Measurements from ENCODE around the gene XRN2. TPM values are rescaled to one million over a fixed set of nuclear protein-coding genes. Genes with fewer than 3 reads are reported as not detected.
"Not testable (repeated sequence)": the region's sequence is repeated elsewhere in the genome, so short reads cannot be mapped to it uniquely, and the experiment has no call there.

The XRN2 gene
- total RNA-seq, 3 donors from 2014 or later: 35.3 to 47.7 (median 43.2) TPM

- no peak for ATAC-seq
- H3K36me3 ChIP-seq (ENCODE audit: low read depth): no peaks in the 10 kb centered on the region
- H3K4me1 ChIP-seq (ENCODE audit: low read depth): no peaks in the 10 kb centered on the region
- intact Hi-C loops (cut with DNase I, micrococcal nuclease): no loop called here
- DNase-seq: no peak
- H3K4me3 ChIP-seq: no peak overlapping the region
- TF ChIP-seq CTCF (IDR thresholded peaks at IDR 0.05): no peak
- H3K9me3 ChIP-seq: no peaks in the 10 kb centered on the region
These were observed 57.6 kb downstream of the XRN2 start for GRCh38 chr20:21360705-21361104.

GRCh38 chr20:21361266-21361665, 58.1 kb downstream of the XRN2 start:
- no peak for TF ChIP-seq CTCF (IDR thresholded peaks at IDR 0.05)
- DNase-seq (no peak), ATAC-seq (no peak)
- H3K4me3 ChIP-seq: no peak overlapping the region
- intact Hi-C loops (cut with DNase I, micrococcal nuclease): no loop called here
- H3K4me1 ChIP-seq (ENCODE audit: low read depth): no peaks in the 10 kb centered on the region
- H3K9me3 ChIP-seq: no peaks in the 10 kb centered on the region
- no peaks in the 10 kb centered on the region for H3K36me3 ChIP-seq (ENCODE audit: low read depth)

- Histone ChIP-seq H3K4me1 (ENCODE audit: low read depth) (no peaks in the 10 kb centered on the region), H3K4me3 (no peak overlapping the region), H3K9me3 (no peaks in the 10 kb centered on the region), H3K36me3 (ENCODE audit: low read depth) (peaks cover 5% of the 10 kb centered on the region)
- DNase-seq (no peak), ATAC-seq (no peak)
- intact Hi-C loops (cut with DNase I, micrococcal nuclease): no loop called here
- TF ChIP-seq CTCF (IDR thresholded peaks at IDR 0.05): no peak
These were observed 61.3 kb downstream of the XRN2 start for GRCh38 chr20:21364413-21364812.

GRCh38 chr20:21365771-21366170, 62.6 kb downstream of the XRN2 start:
- ATAC-seq (no peak), DNase-seq (no peak)
- Histone ChIP-seq H3K4me3 (no peak overlapping the region), H3K9me3 (no peaks in the 10 kb centered on the region), H3K36me3 (ENCODE audit: low read depth) (peaks cover 5% of the 10 kb centered on the region), H3K4me1 (ENCODE audit: low read depth) (no peaks in the 10 kb centered on the region)
- intact Hi-C loops (cut with DNase I, micrococcal nuclease): no loop called here
- no peak for TF ChIP-seq CTCF (IDR thresholded peaks at IDR 0.05)

- intact Hi-C loops (cut with DNase I, micrococcal nuclease); DNase-seq; H3K4me1 ChIP-seq (ENCODE audit: low read depth); ATAC-seq; H3K9me3 ChIP-seq; H3K4me3 ChIP-seq; H3K36me3 ChIP-seq (ENCODE audit: low read depth): not testable (repeated sequence)
These were observed 63.1 kb downstream of the XRN2 start for GRCh38 chr20:21366273-21366672.

GRCh38 chr20:21368791-21369190, 65.7 kb downstream of the XRN2 start:
- H3K9me3 ChIP-seq: no peaks in the 10 kb centered on the region
- intact Hi-C loops (cut with DNase I, micrococcal nuclease): no loop called here
- DNase-seq (no peak), ATAC-seq (no peak)
- no peaks in the 10 kb centered on the region for H3K4me1 ChIP-seq (ENCODE audit: low read depth)
- H3K36me3 ChIP-seq (ENCODE audit: low read depth): peaks cover 5% of the 10 kb centered on the region
- no peak overlapping the region for H3K4me3 ChIP-seq
- no peak for TF ChIP-seq CTCF (IDR thresholded peaks at IDR 0.05)

Data from mucosa of descending colon (tissue), 3 donors.